Heart right ventricle (tissue), 16 donors: Measurements from ENCODE around the gene ASAH2. TPM values are rescaled to one million over a fixed set of nuclear protein-coding genes. Genes with fewer than 3 reads are reported as not detected.

Experiments used
- ATAC-seq, 8 donors: fragments of 200-7000 bp; cut with Tn5 transposase; one replicate each; pipeline ENCODE4 v1.9.1; 2020; ENCODE audit warnings: mild to moderate bottlenecking in 8 of 8, moderate library complexity in 8 of 8, moderate number of reproducible peaks in 1 of 8
- DNase-seq, 2 donors: peaks; one replicate each; pipeline ENCODE4 v3.0.0-alpha.2; 2020
- H3K27ac ChIP-seq, 10 donors: fragments of 200-600 bp; sonication (generic) in 2 of 10; one replicate each; pipeline versions ENCODE4 v1.5.0 to v1.8.0; 2020 to 2022; ENCODE audit warnings: mild to moderate bottlenecking in 3 of 10
- H3K27me3 ChIP-seq, 7 donors: fragments of 200-600 bp; one replicate each; pipeline ENCODE4 v1.8.0; 2021 to 2022; ENCODE audit warnings: mild to moderate bottlenecking in 2 of 7
- H3K36me3 ChIP-seq, 9 donors: fragments of 200-600 bp; sonication (generic) in 1 of 9; one replicate each; pipeline versions ENCODE4 v1.5.0 to v1.8.0; 2020 to 2022; ENCODE audit warnings: mild to moderate bottlenecking in 2 of 9
- H3K4me1 ChIP-seq, 9 donors: fragments of 200-600 bp; sonication (generic) in 1 of 9; one replicate each; pipeline versions ENCODE4 v1.5.0 to v1.8.0; 2020 to 2022; ENCODE audit warnings: mild to moderate bottlenecking in 4 of 9
- H3K4me3 ChIP-seq, 10 donors: fragments of 200-600 bp; sonication (generic) in 2 of 10; one replicate each; pipeline versions ENCODE4 v1.5.0 to v1.8.0; 2020 to 2022; ENCODE audit warnings: mild to moderate bottlenecking in 7 of 10, moderate library complexity in 2 of 10
- H3K9me3 ChIP-seq, 11 donors: fragments of 200-600 bp in 10 of 11; sonication (generic) in 2 of 11; one replicate each; pipeline versions ENCODE4 v1.5.0 to v1.8.0; 2013 to 2022; ENCODE audit warnings: mild to moderate bottlenecking in 2 of 11, control low read depth in 1 of 11, moderate library complexity in 1 of 11
- CTCF ChIP-seq, 9 donors: fragments of 200-600 bp; sonication (generic) in 2 of 9; IDR thresholded peaks; one replicate each; pipeline versions ENCODE4 v1.5.0 to v1.8.0; 2021 to 2022; ENCODE audit warnings: antibody characterized with exemption in 9 of 9, mild to moderate bottlenecking in 5 of 9, moderate library complexity in 1 of 9
- WGBS, 2 donors: extraction: QIAGEN DNeasy Blood & Tissue Kit; methylation state at CpG; one replicate each; pipeline ENCODE4 v1.1.7; 2013; ENCODE audit warnings: inconsistent platforms in 1 of 2; 5-methylcytosine and 5-hydroxymethylcytosine counted together
- intact Hi-C, 10 donors: fragments of 100-400 bp; cut with DNase I; formaldehyde crosslinking; loops; one replicate each; pipeline versions ENCODE4 v1.11.1 to v1.14.2; 2022
- polyA plus RNA-seq, 2 donors: library from polyadenylated mRNA; stranded (reverse); fragments of 200-250 nt; gene quantifications; one replicate each; pipeline ENCODE4 v1.2.3, GENCODE V29; 2013
- total RNA-seq, 10 donors: library from RNA; stranded (reverse); fragmentation: NEBNext Ultra II Directional in 3 of 10; extraction: Animal tissue kit (Norgen Biotek cat#: 25700) in 3 of 10; gene quantifications; one replicate each; pipeline versions ENCODE4 v1.2.1 to v1.2.4, GENCODE V29; 2021 to 2023
- donor health status: Arrhythmogenic right ventricular cardiomyopathy.
- donor health status: ischemic (EF 13 %, LVEDD 7.1; RV severe dilation, severe dysfunction).
- donor health status: healthy with polysubstance abuse.
- donor health status: DM: no; HTN: yes; CAD: no.
- donor health status: DM: no; HTN: no; CAD: no.
- donor health status: ischemic (EF 25% LVEDD 6.9; RV normal size, moderate dysfunction).
- donor health status: ischemic (EF 25% LVEDD 5.7; RV mildly dilated, moderate dysfunction).
- donor health status: healthy.
- donor health status: DM: yes; HTN: yes; CAD: no.
- donor health status: Ischemic cardiomyopathy.
- donor health status: ischemic (EF 35%, LVEDD 5.7; RV mildly dilated, moderate dysfunction).
- donor health status: nonischemic (EF 11% LVEDD 7.7; RV severe dilation, severe dysfunction).
- donor health status: DM: yes; HTN: yes; CAD: no.
- donor health status: PGD.
- donor health status: ischemic (EF 29% LVEDD 5.4; RV normal size, mild dysfunction).
- donor health status: nonischemic (EF 23%, LVEDD 6.1; RV moderate dilation, normal function).

ASAH2 gene
- total and polyA plus RNA-seq, 12 donors = 0.15 to 5.3 (median 1.9) TPM

GRCh38 chr10:50293513-50294313, 42.4 kb upstream of the ASAH2 start:
- intact Hi-C loops = loop anchor here in 7 of 10 donors (5.0 to 10.0 kb wide), 5 partner anchors 124 to 359 kb away; partner anchors contain the start of gene SGMS1 (in 4 of the 7)
- H3K4me3 ChIP-seq = no peak overlapping the region
- TF ChIP-seq CTCF (IDR thresholded peaks at IDR 0.05) = no peak
- H3K9me3 ChIP-seq = peaks cover 0 to 10% (median 0%) of the 10 kb centered on the region in 11 donors
- DNase-seq = no peak
- H3K36me3 ChIP-seq = no peaks in the 10 kb centered on the region
- 85 to 88% methylated on average over 5 of the region's 5 CpGs for WGBS, 2 donors
- H3K27ac ChIP-seq = no peak overlapping the region
- no peaks in the 10 kb centered on the region for H3K27me3 ChIP-seq
- ATAC-seq = no peak
- H3K4me1 ChIP-seq = no peaks in the 10 kb centered on the region

GRCh38 chr10:50291261-50291850, 40.0 kb upstream of the ASAH2 start:
- intact Hi-C loops = loop anchor here in 7 of 10 donors (5.0 to 10.0 kb wide), 5 partner anchors 126 to 361 kb away; partner anchors contain the start of gene SGMS1 (in 4 of the 7)
- peak in 2 of 8 donors; percentile 55 for ATAC-seq
- Histone ChIP-seq H3K27me3 (no peaks in the 10 kb centered on the region), H3K4me3 (no peak overlapping the region), H3K9me3 (no peaks in the 10 kb centered on the region), H3K36me3 (no peaks in the 10 kb centered on the region), H3K27ac (no peak overlapping the region), H3K4me1 (peaks cover 0 to 11% (median 4%) of the 10 kb centered on the region in 9 donors)
- DNase-seq = no peak
- WGBS, 2 donors = 75 to 76% methylated on average over 1 of the region's 1 CpG
- TF ChIP-seq CTCF (IDR thresholded peaks at IDR 0.05) = peak in 7 of 9 donors; percentile 40 to 65 (median 54)

- intact Hi-C loops = loop anchor here in 2 of 10 donors (10.0 kb wide), 2 partner anchors 346 to 356 kb away; no protein-coding TSS in a partner anchor
- H3K36me3 ChIP-seq = no peaks in the 10 kb centered on the region
- no peak overlapping the region for H3K27ac ChIP-seq
- TF ChIP-seq CTCF (IDR thresholded peaks at IDR 0.05) = no peak
- H3K4me1 ChIP-seq = peaks cover 0 to 15% (median 9%) of the 10 kb centered on the region in 9 donors
- DNase-seq = no peak
- WGBS, 2 donors = 85 to 90% methylated on average over 6 of the region's 6 CpGs
- ATAC-seq = no peak
- H3K9me3 ChIP-seq = no peaks in the 10 kb centered on the region
- peaks cover 0 to 4% (median 0%) of the 10 kb centered on the region in 7 donors for H3K27me3 ChIP-seq
- H3K4me3 ChIP-seq = no peak overlapping the region
Measured at GRCh38 chr10:50289196-50289595, 37.9 kb upstream of the ASAH2 start.

- no peak overlapping the region for H3K27ac ChIP-seq
- H3K36me3 ChIP-seq = no peaks in the 10 kb centered on the region
- H3K4me1 ChIP-seq = peaks cover 0 to 15% (median 9%) of the 10 kb centered on the region in 9 donors
- WGBS, 2 donors = 66 to 77% methylated on average over 9 of the region's 9 CpGs
- intact Hi-C loops = loop anchor here in 2 of 10 donors (10.0 kb wide), 2 partner anchors 348 to 358 kb away; no protein-coding TSS in a partner anchor
- DNase-seq (no peak), ATAC-seq (no peak)
- no peak overlapping the region for H3K4me3 ChIP-seq
- no peak for TF ChIP-seq CTCF (IDR thresholded peaks at IDR 0.05)
- H3K9me3 ChIP-seq = no peaks in the 10 kb centered on the region
- H3K27me3 ChIP-seq = peaks cover 0 to 5% (median 0%) of the 10 kb centered on the region in 7 donors
Measured at GRCh38 chr10:50286996-50287803, 35.9 kb upstream of the ASAH2 start.
